ENCODE results near the gene MAN1C1. TPM values are rescaled to one million over a fixed set of nuclear protein-coding genes. Genes with fewer than 3 reads are reported as not detected.
A peak's percentile ranks its signal among the peaks of the same experiment; 100 is the strongest.

The MAN1C1 gene
- polyA plus RNA-seq, 1 donor, result 13.9 TPM

DNA sequence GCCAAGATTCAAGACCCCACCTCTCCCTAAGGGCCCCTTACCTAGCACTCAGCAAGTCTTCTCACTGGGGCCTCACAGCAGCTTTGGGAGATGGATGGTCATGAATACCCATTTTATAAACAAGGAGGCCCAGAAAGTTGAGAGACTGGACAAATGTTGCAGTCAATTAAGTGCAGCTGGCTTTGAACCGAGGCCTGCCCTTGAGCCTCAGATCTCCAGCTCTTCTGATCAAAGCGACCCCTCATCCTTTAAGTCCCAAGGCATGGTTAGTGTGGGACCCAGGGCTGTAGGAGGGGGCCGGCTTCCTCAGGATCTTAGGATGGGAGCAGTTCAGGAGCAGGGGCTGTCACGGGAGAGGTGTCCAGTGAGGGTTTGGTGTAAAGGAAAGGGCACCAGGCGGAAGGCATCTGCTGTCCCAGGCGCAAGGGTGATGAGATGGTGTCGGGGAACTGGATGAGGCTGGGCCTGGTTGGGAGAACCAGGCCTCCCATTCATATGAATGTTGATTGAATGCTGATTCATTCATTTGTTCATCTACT is 198.0 kb downstream of the MAN1C1 start:
- DNase-seq, result no peak

DNA sequence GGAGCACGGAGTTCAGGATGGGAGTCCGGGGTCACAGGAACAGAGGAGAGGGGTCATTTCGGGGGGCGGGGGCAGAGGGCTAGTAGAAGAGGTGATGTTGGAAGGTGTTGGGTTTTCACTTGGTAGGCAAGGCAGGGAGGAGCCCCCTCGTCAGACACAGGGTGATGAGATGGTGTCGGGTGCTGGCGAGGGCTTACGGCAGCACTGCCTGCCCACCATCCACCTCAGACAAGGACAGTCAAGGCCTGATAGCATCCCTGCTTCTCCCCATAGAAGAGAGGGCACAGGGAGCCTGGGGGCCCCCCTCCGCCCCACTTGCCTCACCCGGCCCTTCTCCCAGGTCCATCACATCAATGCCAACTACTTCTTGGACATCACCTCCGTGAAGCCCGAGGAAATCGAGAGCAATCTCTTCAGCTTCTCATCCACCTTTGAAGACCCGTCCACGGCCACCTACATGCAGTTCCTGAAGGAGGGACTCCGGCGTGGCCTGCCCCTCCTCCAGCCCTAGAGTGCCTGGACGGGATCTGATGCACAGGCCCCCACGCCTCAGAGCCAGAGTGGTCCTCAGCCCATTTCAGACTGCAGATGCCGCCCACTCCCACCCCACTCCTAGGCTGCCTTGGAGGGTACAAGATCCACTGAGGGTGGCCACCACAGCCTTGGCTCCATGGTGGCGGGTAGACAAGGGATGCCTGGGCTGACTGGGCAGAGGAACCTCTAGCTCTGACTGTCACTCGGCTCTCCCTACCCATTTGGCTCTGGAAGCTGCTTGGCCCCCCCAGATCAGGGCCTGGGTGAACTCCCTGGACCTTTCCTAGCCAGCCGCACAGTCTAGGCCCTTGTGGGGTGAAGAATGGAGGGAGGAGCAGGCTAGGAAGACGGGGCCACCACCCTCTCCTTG is 198.9 kb downstream of the MAN1C1 start:
- no peak for DNase-seq

DNA sequence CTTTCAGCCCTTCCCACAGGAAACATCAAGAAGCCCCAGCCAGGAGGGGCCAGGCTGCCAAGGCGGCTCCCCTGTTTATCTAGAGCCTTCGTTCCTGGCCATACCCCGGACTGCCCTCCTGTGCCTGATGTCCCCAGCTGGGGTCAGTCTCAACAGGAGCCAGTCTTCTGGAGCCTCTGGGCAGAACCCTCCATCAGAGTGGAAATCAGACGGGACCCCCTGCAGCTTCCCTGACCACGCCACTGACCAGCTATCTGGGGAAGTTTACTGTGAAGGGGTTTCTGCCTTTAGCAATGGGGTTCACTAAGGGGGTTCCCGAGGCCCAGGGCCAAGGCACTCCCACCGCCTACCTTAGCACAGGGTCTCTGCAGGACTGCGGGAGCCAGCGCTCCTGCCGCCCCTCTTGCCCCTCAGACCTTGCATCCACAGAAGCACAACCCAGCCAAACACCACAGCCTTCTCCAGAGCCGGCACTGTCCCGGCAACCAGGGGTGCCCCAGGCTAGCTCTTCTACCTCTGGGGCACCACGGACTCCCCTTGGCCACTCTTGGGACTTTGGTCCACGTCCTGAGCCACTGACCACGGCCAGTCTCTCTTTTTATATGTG is 199.6 kb downstream of the MAN1C1 start:
- DNase-seq, result no peak

DNA sequence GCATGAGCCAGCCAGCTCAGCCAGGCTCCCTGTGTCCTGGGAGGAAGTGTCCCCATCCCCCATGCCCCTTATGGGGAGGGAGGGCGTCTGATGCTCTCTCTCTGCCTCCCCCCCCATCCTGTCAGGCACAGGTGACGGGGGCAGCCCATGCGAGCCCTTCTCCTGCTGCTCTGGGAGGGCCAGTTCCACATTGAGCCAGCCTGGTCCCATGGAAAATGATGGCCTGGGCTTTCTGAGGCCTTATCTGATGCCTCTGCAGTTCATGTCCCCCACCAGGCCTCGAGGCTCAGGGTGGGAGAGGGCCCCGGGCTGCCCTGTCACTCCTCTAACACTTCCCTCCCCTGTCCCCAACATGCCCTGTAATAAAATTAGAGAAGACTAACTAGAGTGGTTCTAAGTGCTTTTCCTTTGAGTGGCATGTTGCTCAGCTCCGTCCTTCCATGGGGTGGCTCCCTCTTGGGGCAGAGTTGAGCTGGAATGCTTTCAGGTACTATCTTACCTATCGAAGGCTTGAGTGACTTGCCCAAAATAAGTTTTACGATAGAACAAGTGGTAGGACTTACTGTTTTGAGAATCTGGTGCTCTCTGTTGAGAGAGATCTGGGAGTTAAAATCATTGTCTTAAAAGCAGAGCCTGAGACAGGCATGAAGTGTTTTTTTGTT is 201.4 kb downstream of the MAN1C1 start:
- DNase-seq, result no peak

DNA sequence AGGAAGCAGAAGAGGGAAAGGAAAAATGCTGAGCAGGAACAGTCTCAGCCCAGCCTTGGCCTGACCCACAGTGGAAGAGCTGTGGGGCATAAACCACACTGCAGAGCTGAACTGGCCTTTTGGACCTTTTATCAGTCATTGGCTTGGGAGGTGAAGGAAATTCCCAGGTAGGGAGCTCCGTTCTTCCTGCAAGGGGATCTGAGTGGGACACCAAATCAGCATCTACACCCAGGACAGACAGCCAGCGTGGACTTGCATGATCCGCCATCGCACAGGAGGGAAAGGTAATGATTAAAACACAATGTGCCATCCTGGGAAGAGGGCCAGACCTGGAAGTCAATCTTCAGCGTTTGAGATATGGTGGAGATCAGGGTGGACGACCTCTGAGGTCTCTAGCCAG is 202.0 kb downstream of the MAN1C1 start:
- no peak for DNase-seq

DNA sequence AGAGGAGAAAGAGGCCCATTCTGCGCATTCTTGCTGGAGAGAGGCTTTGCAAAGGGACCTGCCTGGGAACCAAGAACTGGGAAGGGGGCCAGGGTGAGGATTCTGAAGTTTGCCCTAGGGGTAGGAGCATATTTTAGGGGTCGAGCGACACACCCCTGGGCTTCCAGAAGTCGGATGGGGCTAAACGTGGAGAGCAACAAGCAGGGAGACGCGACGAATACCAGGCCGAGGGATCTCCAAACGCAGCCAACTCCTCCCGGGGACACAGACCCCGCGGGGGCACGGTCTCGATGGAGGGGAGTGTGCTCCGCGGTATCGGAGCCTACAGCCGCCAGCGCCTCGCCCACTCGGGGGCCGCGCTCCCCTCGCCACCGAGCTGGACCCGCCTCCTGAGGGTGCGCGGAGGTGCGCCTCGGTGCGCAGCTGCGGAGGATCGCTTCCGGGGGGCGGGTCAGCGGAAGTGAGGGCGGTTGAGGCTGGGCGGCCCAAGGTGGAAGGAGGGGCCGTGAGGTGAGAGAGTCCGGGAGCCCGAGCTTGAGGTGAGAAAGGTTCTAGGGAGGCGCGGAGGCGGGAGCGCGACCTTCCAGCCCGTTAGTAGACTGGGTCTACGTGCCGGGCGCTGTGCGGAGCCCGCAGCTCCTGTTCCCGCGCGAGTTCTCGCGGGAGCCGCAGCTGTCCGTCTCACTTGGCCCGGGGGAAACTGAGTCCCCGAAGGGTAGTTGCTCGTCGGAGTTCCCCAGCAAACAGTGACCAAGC is 203.1 kb downstream of the MAN1C1 start, which contains the start of gene MTFR1L:
Gene MTFR1L, plus strand, starts transcription at position 464 of the 756 bp plus-strand sequence. CDS start 3,151 bp downstream, outside the sequence.
- DNase-seq, result peak; percentile 84

DNA sequence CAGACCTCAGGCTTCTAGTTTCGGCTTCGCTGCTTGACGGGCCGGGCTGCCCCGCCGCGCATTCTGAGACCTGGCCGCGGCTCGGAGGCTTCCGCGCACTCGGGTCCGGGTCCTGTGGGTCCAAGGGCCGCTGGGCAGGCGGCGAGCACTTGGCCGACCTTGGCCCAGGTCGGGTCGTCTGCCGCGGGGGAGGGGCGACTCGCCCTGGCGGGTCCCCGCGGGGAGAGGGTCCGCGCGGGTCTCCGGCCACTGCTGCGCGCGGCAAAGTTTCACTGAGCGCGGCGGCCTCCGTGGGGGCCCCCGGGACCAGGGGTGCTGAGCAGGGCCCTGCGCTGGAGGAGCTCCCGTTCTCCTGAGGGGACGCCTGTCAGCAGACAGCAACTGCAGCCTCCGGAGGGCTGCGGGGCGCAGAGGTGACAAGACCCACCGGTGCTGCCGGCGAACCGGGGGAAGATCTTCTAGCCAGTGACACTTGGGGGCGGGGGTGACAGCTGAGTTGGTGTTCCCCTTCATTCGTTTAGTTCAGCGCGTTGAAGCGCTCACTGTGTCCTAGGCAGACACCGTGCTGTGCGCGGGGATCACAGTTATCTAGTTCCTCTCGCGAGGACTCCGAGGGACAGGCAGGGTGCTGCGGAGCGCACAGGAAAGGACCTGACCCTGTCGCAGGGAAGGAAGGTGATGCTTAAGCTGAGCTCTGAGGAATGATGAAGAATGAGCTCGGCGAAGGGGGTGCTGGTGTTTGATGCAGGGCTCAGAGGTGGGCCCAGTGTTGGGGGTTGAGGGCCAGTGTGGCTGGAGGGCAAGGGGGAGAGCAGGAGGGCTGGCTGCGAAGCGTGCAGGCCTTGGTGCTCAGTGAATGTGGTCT is 203.9 kb downstream of the MAN1C1 start:
- DNase-seq, result no peak

DNA sequence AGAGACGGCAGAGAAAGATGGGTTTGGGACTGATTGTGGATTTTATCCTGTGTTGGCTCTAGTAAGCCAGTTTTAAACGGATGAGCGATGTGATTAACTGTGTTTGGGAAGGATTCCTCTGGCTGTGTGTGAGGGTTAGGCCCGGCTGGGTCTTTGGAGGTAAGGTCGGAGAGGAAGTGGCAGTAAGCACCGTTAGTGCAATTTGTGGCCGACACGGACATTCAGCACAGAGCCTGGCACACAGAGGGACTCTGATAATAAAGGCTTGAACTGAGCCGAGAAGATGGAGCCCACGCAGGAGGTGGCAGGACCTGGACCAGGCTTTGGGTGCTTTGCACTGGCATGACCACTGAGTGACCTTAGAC is 204.5 kb downstream of the MAN1C1 start:
- no peak for DNase-seq

DNA sequence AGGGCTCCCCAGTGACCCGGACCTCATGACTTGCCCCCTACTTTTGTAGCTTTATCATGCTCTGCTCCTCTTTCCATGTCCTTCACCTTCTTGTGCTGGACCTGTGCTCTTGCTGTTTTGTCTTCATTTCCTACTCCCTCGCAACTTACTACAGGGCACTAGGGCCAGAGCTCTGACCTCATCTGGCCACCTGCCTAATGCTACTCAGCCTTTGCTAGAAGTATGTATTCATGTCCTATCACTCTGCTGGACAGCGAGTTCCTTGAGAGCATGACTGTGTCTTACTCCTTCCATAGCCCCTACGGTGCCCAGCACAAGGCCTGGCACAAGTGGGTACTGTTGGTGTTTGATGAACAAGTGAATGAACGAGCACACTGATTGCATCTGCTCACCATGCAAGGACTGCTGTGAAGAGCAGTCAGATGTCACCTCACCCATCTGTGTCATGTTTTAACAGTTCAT is 205.1 kb downstream of the MAN1C1 start:
- DNase-seq, result no peak

DNA sequence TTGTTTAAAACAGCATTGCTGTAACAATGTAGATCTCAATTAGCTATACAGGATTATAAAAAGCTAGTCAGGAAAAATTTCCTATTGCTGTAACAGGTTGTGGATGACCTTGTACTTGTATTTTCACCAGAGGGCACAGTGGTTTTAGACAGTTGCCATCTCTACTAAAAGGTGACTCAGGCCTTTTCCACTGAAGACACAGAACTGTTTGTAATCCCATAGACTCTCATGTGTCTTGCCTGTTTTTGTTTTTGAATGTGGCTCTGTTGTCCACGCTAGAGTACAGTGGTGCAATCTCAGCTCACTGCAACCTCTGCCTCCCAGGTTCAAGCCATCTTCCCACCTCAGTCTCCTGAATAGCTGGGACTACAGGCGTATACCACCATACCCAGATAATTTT is 209.0 kb downstream of the MAN1C1 start:
- DNase-seq, result no peak

DNA sequence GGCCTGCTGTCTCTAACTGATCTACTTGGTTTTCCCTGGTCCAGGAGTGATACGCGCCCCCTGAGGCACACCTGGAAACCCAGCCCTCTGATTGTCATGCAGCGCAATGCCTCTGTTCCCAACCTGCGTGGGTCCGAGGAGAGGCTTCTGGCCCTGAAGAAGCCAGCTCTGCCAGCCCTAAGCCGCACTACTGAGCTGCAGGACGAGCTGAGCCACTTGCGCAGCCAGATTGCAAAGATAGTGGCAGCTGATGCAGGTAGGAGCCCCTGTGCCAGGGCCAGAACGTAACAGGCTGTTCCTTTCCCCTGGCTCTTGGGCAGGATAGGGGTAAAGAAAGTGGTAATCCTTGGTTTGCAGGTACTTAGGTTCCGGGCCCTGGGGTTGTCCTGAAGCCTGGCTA is 210.0 kb downstream of the MAN1C1 start:
- no peak for DNase-seq

DNA sequence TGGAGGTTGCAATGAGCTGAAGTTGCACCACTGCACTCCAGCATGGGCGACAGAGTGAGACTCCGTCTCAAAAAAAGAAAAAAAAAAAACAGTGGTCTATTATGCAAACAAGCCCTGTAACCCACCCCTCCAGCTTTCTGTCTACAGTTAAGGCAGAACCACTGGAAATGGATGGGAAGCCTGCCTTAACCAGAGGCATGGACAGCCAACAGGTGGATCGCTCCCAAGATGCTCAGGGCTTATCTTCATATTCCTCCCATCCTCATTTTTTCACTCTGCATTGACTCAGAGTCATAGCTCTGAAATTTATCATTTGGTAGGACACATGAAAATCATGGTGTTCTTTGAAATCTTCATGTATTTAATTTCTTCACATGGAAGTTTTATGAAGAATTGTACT is 211.9 kb downstream of the MAN1C1 start:
- DNase-seq, result no peak

DNA sequence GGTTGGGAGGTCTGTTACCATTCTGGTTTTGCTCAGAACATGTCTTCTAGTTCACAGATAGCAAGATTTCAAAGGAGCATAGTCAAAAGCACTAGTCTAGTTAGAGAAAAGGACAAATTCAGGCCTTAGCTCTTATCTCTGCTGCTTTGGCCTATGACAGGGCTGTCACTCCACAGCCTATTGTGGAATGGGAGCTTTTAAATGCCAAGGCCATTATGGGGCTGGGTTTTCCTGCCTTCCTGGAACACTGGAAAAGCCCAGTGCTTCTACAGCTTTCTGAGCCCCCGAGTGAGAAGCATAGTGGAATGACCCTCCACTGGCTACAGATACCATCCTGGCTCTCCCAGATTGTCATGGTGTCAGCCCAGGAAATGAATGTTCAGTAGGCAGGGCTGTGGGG is 212.5 kb downstream of the MAN1C1 start:
- DNase-seq, result no peak

DNA sequence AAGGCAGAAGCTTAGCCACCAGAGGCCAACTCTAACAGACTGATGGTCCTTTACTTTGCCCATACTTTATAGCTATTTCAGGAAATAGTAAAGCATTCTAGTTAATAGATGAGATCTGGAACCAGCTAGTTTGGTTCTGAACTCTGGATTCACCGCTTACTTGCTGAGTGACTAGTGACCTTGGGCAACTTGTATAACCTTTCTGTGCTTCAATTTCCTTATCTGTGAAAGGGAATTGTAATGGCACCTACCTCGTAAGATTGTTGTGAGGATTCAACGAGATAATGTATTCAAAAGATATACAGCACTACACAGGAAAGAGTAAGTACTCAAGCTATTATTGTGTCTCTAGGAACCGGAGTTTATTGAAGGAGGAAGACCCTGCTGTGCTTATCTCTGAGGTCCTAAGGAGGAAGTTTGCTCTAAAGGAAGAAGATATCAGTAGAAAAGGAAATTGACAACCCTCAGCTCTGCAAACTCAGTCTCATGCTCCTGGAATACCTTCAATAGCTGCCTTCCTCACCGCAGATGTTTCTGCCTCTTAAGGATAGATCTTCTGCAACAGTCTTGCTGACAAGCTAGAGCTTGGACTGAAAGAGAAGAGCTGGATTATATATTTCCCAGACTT is 215.1 kb downstream of the MAN1C1 start:
- DNase-seq, result no peak

DNA sequence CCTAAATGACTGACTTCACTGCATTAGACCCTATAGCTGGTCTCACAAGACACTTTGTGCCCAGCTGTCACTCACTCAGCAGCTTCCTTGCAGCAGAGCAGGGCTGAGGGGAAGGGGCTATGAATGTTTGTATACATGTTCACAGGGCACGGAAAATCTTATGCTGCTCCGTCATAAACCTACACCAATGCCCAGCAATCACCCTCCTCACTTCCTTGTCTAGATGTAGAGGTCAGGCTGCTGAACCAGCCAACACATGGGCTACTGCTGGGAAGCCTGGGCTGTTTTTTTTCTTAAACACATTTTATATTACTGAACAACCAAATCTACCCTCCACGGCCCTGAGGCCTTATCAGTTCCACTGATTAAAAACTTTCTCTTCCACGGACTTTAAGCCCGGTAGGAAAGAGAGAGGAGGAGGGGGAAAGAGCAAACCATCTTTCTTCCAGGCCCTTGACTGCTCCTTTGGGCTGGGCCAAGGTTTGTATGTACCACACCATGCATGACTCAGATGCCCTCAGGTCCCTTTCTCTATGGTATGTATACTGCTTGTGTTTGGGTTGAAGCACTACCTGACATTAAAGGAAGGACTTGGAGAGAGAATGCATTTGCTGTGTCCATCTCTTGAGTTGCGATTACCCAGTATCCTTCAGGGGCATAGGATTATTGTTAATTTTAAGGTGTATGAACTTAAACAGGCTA is 215.9 kb downstream of the MAN1C1 start:
- no peak for DNase-seq

DNA sequence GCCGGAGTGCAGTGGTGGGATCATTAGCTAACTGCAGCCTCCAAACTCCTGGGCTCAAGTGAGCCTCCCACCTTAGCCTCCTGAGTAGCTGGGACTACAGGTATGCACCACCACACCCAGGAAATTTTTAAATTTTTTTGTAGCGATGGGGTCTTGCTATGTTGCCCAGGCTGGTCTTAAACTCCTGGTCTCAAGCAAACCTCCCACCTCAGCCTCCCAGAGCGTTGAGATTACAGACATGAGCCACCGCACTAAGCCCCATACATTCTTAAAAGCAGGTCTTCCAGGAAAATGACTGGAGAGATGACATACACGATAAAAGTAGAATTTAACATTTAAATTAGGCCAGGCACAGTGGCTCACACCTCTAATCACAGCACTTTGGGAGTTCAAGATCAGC is 216.6 kb downstream of the MAN1C1 start:
- DNase-seq, result no peak

All from left kidney (tissue), 2 donors.